Vagina (tissue), 2 donors: Measurements from ENCODE around the gene METTL1.

Source experiments
- POLR2A ChIP-seq, 2 donors: fragments of 450-650 bp; IDR thresholded peaks; one replicate each; pipeline ENCODE4 v1.6.1; 2017; ENCODE audit warnings: antibody characterized with exemption in 2 of 2, mild to moderate bottlenecking in 2 of 2, moderate library complexity in 2 of 2
- TF ChIP-seq, protein P1 (sequence below), 3 experiments: fragments of 450-650 bp in 2 of 3; fragments of 200-600 bp in 1 of 3; sonication (generic) in 1 of 3; IDR thresholded peaks; one replicate each; pipeline ENCODE4 v1.5.1; 2017 to 2019; ENCODE audit warnings: antibody characterized with exemption in 3 of 3, mild to moderate bottlenecking in 2 of 3, moderate library complexity in 2 of 3

DNA sequence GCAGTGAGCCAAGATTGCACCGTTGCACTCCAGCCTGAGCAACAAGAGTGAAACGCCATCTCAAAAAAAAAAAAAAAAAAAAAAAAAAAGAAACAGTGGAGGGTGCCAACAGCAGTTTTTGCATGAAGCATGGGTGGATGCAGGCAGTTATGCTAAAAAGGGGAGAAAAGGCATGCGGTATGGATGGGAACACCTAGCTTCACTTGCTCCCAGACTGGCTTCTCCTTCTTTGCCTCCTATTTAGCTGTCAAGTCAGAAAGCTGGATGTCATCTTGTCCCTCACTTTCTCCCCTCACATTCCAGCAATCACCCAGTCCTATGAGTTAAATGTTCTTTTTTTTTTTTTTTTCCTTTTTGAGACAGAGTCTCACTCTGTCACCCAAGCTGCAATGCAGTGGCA is 3.1 kb upstream of the METTL1 start:
- TF ChIP-seq, protein P1, sequence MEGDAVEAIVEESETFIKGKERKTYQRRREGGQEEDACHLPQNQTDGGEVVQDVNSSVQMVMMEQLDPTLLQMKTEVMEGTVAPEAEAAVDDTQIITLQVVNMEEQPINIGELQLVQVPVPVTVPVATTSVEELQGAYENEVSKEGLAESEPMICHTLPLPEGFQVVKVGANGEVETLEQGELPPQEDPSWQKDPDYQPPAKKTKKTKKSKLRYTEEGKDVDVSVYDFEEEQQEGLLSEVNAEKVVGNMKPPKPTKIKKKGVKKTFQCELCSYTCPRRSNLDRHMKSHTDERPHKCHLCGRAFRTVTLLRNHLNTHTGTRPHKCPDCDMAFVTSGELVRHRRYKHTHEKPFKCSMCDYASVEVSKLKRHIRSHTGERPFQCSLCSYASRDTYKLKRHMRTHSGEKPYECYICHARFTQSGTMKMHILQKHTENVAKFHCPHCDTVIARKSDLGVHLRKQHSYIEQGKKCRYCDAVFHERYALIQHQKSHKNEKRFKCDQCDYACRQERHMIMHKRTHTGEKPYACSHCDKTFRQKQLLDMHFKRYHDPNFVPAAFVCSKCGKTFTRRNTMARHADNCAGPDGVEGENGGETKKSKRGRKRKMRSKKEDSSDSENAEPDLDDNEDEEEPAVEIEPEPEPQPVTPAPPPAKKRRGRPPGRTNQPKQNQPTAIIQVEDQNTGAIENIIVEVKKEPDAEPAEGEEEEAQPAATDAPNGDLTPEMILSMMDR (IDR thresholded peaks at IDR 0.05): no peak
- TF ChIP-seq POLR2A (IDR thresholded peaks at IDR 0.05): no peak
